Muscle of arm (tissue), 12 donors: ENCODE results near the gene ADCY6. TPM values are rescaled to one million over a fixed set of nuclear protein-coding genes. Genes with fewer than 3 reads are reported as not detected.
A peak's percentile ranks its signal among the peaks of the same experiment; 100 is the strongest.

Experiments used
- DNase-seq: peaks from one replicate; pipeline ENCODE4 v3.0.0-alpha.2; 2013
- polyA plus RNA-seq, 12 donors: library from polyadenylated mRNA; unstranded; fragments of 120-200 nt; gene quantifications; one replicate each; pipeline ENCODE4 v1.2.1, GENCODE V29; 2013; ENCODE audit not compliant: insufficient read length in 12 of 12

Gene ADCY6
- polyA plus RNA-seq, 12 donors: 33.8 to 53.0 (median 38.6) TPM; not detected in 1

DNA sequence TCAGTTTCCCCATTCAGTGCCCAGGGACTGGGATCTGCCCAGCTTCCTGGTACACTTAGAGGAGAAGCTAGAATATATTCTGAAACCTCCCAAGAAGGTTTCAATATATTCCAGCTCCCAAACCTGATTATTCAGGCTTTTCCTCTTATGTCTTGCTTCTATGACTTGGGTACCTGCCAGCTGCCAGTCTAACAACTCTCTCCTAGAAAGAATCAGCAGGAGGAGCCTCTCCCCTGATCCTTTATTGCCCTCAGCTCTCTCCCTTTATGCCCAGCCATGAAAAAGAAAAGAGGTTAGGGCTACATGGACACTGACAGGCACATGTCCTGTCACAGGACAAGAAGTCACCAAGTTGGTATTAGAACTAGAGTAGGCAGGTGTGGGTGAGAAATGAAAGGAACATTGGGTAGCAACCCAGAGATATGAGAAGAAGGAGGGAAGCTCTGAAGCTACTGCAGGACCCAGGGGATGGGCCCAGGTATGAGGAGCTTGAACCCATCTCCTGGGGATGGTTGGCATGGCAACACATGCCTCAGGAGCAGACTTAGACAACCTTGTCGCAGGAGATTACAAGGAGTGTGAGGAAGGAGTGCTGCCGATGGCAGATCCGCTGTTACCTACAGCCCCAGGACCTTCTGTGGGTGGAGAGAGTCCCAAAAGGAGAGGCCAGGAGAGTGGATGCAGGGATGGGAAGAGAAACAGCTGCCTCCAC lies 27.4 kb upstream of the ADCY6 start:
- no peak for DNase-seq

GRCh38 chr12:48815126-48816110 lies 26.5 kb upstream of the ADCY6 start:
- peak; percentile 89 for DNase-seq

DNA sequence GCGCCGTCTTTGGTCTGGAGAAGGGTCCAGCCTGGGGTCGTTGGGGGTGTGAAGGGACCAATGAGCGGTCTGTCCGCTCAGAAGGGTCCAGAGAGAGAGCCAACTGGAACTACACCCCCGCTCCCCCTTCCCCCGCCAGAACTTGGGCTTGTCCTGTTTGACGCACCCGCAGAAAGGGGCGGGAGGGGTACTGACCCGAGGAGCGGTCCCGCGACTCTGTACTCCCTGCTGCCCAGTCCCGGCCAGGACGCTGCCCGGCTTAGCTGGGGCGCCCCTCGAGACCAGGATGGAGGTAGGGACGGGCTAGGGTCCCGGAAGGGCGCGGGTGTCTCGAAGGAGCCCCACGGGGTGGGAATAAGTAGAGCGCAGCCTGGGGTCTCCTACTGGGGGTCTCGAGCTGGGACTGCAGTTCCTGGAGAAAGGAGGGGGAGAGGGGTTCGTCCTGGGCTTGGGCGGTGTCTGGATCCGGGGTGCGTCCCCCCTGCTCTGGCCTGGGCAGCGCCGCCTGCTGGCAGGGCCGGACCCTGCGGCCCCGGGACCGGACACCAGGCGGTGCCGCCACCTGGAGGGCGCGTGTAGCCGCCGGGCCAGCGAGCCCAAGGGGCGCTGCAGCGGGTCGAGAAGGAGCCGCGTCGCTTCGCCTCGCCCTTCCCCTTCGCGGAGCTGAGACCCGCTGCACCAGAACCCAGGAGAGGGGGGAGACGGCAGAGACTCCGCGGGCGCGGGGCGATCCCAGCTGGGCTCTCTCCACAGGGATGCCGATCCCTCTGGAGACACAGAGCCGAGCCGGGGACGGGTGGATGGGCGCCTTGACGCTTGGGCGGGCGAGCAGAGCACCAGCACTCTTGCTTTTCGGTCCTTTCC lies 25.6 kb upstream of the ADCY6 start:
- peak; percentile 66 for DNase-seq

- no peak for DNase-seq
Observed at GRCh38 chr12:48813465-48814261, 24.8 kb upstream of the ADCY6 start.

- DNase-seq: no peak
Observed at GRCh38 chr12:48812389-48812788, 23.5 kb upstream of the ADCY6 start.

DNA sequence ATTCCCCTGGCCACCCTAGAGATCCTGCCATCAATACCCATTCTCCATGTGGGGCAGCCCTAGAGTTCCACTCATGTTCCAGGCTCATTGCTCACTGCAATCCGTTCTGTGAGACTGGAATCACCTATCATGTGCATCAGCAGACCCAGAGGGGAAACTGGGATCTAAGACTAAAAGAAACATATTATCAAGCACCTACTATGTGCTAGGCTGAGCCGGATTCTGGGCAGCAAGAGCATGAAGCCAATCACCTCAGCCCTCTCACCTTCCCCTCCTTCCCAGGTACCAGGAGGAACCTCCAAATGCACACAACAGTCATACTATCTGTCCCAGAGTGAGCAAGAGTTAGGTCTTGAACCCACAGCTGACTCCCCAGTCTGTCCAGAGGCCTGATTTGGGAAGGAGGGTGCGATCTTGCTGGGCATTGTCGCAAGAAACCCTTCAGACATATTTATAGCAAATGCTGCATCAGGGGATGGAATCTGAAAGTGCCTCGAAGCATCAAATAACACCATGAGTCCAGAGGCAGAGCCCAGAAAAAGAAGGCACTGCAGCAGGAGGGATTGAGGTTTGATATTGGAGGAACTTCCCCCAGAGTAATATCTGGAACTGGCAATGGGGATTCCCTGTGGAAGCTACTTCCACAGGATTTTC lies 22.7 kb upstream of the ADCY6 start:
- DNase-seq: no peak

DNA sequence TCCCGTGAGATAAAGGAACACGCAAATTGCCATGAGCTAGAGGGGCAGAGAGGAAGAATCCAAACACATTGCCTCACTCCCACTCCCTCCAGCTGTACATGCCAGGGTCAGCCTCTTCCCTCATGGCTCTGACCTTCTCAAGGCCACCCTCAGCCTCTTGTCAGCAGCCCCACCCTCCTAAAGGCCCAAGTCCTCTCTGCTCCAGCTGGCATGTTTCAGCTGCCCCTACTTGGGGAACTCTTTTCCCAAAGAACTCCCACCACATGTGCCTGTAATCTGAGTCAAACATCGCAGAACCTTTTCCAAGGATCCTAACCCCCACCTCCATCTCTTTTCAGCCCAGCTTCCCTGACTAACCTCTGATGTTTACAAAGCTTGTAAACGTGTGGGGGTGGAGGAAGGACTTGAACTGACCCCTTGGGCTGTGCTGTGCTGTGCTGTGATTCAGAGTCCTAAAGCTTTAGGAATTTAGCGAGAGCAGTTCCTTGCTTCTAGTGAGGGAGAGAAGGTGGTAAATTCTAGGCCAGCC lies 22.1 kb upstream of the ADCY6 start:
- no peak for DNase-seq

- DNase-seq: no peak
Observed at GRCh38 chr12:48807981-48808380, 19.1 kb upstream of the ADCY6 start.

DNA sequence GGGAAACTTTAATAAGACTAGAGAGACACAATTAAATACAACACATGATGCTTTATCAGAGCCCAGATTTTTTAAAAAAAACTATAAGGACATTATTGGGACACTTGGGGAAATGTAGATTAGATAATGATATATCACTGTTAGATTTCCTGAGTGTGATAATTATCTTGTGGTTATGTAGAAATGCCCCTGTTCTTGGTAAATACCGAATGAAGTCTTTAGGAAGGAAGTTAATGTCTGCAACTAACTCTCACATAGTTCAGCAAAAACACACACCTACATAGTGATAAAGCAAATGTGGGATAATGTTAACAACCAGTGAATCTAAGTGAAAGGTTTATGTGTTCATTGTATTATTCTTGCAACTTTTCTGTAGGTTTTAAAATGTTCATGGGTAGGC lies 14.8 kb upstream of the ADCY6 start:
- no peak for DNase-seq

DNA sequence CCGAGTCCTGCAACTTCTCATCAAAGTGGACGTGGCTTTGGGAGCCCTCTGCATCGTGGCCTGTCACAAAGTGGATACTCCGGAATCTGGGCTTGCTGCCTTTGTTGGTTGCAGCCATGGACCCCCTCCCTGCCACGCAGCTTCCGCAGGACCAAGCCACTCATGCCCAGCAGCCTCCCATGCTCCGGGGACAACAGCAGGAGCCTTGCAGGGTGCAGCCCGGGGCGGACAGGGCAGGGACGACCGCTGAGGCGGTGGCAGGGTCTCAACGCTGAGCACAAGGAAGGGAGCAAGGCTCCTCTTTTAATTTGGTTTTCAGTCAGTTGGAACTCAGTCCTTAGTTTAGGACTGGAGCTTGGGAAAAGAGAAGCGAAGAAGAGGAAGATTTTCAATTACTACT lies 12.1 kb upstream of the ADCY6 start:
- no peak for DNase-seq

- no peak for DNase-seq
Observed at GRCh38 chr12:48800457-48800856, 11.6 kb upstream of the ADCY6 start.

DNA sequence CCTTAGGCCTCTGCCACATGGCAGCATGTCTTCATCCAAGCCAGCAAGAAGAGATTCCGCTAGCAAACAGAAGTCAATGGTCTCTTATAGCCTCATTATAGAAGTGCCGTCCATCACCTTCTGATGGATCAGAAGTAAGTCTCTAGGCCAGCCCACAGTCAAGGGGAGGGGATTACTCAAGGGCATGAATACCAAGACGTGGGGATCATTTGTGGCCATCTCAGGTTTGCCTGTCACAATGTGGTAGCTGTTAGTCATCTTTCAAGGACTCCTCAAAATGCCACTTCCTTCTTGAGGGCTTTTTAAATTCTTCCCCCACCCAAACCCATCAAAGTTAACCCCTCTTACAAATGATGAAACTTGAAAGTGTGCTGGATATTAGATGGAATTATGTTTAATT lies 8.1 kb upstream of the ADCY6 start:
- no peak for DNase-seq

GRCh38 chr12:48795550-48796455 lies 6.9 kb upstream of the ADCY6 start:
- peak; percentile 85 for DNase-seq

DNA sequence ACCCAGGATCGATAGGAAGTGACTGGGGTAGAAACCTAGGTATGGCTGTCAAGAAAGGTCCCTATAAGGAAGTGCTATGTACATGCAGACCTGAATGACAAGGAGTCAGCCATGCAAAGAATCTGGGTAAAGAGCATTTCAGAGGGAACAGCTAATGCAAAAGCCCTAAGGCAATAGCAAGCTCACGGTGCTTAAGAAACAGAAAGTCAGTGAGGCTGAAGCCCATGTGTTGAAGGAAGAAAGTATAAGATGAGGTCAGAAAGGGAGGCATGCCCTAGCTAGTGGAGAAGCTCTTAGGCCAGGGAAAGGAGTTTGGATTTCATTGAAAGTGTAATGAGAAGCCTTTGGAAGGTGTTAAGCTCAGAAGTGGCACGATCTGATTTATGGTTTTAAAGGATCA lies 6.0 kb upstream of the ADCY6 start:
- DNase-seq: no peak

GRCh38 chr12:48793696-48794095 lies 4.8 kb upstream of the ADCY6 start:
- no peak for DNase-seq

DNA sequence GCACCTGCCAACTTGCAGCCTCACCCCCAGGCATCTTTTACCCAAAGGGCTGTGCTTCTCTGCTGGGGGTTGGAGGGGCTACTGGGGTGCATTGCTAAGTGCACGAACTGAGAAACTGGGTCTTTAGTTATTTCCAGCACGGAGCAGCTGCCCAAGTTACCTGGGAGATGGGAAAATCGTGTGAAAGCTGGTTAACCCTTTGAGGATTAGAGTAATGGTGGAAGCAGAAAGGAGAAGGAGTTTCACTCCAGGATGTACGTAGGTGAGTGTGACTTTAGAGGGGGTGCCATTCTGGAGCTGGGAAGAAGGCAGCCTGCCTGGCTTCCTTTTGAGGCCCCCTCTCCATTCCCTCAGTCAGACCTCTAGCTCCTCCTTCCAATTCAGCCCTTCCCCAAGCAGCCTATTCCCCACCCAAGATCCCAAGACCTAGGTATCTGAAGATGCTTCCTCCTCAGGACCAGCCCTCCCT lies 1.0 kb upstream of the ADCY6 start:
- DNase-seq: no peak

- DNase-seq: no peak
Observed at GRCh38 chr12:48788524-48788853, 400 bp downstream of the ADCY6 start.

DNA sequence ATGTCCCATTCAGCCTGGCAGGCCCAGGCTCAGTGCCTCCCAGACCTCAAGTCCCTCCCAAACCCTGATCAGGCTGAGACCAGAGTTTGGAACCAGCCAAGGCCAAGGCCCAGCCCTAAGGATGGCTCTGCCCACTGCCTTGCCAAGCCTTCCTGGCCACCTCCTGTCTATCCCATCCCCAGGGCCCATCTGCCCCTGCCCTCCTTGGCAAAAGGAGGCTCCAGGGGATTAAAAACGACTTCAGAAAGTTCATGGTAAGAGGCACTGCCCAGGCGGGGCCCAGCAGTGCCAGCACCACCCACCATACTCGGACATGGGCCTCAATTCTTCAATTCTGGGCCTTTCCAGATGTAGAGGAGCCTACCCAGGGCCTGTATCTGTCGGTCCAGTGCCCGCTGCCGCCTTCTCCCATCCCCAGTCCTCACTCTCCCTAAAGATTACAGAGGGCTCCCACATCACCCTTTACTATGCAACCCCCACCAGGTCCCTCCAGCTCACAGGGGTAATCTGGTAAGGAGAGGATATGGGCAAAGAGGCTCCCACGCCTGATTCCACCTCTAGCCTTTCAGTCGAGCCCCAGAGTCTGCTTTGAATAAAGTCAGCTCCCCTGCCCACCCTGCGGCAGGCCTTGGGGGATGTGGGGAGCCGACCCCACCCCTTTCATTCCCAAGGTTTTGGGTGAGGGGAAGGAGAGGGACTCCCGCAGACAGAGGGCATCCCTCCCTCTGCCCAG lies 932 bp downstream of the ADCY6 start:
- no peak for DNase-seq
